ENCODE data around the gene CATSPER3. TPM values are rescaled to one million over a fixed set of nuclear protein-coding genes. Genes with fewer than 3 reads are reported as not detected.

CATSPER3 gene
- total RNA-seq, 1 donor from 2014 or later = not detected

Small RNA genes lying within 50 kb of the gene (small RNA-seq; reads per million reads assigned to genes)
- gene MIR4461 (ENCODE audit: low replicate concordance) = not detected
- not detected for gene MTND3P25 (ENCODE audit: low replicate concordance)
- not detected for gene MTND4LP30 (ENCODE audit: low replicate concordance)

Other genes starting within 250 kb of the CATSPER3 start
- gene CAMLG, start 229.4 kb upstream of the CATSPER3 start, total RNA-seq = 26.9 TPM
- 53.6 TPM for gene DDX46, start 209.1 kb upstream of the CATSPER3 start, total RNA-seq
- gene C5orf24, start 121.9 kb upstream of the CATSPER3 start, total RNA-seq = 74.9 TPM
- gene TXNDC15, start 93.5 kb upstream of the CATSPER3 start, total RNA-seq = 104 TPM
- gene PCBD2, start 62.8 kb upstream of the CATSPER3 start, total RNA-seq = 16.3 TPM
- 93.7 TPM for gene PITX1, start 66.3 kb downstream of the CATSPER3 start, total RNA-seq